GM23248 (cell line): Measurements from ENCODE around the gene BAIAP2.
"Not testable (repeated sequence)": the region's sequence is repeated elsewhere in the genome, so short reads cannot be mapped to it uniquely, and the experiment has no call there.

ENCODE experiments used
- EZH2 ChIP-seq: fragments of 200-600 bp; sonication (generic); IDR thresholded peaks from 2 replicates; pipeline ENCODE4 v1.6.1; 2018; ENCODE audit warnings: antibody characterized with exemption, mild to moderate bottlenecking; ENCODE audit not compliant: insufficient read depth, poor library complexity, severe bottlenecking
- EZH2phosphoT487 ChIP-seq: fragments of 200-600 bp; sonication (generic); IDR thresholded peaks from 2 replicates; pipeline ENCODE4 v1.6.1; 2018; ENCODE audit warnings: antibody characterized with exemption, moderate library complexity, mild to moderate bottlenecking, low read depth; ENCODE audit not compliant: insufficient read depth

DNA sequence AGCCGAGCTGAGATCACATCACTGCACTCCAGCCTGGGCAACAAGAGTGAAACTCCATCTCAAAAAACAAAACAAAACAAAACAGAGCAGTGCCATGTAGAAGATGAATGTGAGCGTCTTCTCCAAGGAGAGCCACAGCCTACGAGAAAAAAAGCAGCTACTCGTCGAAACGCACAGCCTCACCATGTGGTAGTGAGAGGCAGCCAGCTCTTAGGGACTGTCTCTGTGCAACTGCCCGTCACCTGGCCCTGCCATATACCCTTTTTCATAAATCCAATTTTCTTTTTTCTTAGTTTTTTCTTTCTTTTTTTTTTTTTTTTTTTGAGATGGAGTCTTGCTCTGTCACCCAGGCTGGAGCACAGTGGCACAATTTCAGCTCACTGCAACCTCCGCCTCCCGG lies 119.1 kb downstream of the BAIAP2 start:
- TF ChIP-seq EZH2phosphoT487, EZH2: not testable (repeated sequence)
